Measurements from ENCODE around the gene FAM236C. TPM values are rescaled to one million over a fixed set of nuclear protein-coding genes. Genes with fewer than 3 reads are reported as not detected.
"Not testable (repeated sequence)": the region's sequence is repeated elsewhere in the genome, so short reads cannot be mapped to it uniquely, and the experiment has no call there.

FAM236C gene
- not detected in 2 replicates for total RNA-seq

DNA sequence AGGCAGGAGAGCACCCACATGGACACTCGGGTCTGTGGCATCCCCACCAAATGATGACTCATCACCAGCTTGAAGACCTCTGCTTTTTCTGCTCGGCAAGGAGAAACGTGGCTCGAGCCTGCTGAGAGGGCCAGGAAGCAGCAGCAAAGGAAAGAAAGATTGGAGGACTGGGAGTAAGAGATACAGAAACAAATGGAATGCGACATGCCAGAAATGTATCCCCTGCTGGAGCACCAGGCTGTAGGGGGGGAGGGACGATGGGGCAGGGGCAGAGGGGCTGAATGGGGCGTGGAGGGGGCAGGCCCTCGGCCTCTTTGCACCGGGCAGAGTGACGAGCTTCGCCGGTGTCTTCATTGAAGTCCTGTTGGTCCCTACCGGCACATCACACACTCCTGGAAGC, at the start of gene FAM236C:
FAM236C (plus strand) TSS at position 301 of the 400 bp plus-strand sequence. CDS start 100 bp downstream, outside the sequence.
- DNase-seq (ENCODE audit: low read depth in 2 of 2): not testable (repeated sequence)

DNA sequence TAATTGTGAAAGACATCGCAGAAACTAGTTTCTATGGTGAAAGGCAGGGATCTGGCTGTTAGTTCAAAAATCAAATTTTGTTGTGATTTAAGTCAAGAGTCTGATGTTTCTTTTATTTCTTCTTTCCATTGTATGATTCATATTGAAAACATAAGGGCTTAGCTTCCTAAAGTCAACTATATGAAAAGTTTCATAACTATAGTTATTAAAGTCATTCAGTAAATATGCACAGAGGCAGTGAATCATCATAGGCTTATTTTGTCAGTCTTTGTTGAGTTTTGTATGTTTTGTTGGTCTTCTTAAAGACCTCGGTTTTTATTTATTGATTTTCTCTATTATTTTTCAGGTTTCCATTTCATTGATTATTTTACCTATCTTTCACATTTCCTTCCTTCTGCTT, 29.5 kb upstream of the FAM236C start:
- DNase-seq (ENCODE audit: low read depth in 2 of 2): not testable (repeated sequence)

DNA sequence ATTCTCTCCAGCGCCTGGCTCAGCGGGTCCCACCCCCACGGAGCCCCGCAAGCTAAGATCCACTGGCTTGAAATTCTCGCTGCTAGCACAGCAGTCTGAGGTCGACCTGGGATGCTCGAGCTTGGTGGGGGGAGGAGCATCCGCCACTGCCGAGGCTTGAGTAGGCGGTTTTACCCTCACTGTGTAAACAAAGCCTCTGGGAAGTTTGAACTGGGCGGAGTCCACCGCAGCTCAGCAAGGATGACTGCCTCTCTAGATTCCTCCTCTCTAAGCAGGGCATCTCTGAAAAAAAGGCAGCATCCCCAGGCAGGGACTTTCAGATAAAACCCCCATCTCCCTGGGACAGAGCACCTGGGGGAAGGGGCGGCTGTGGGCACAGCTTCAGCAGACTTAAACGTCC, 22.7 kb upstream of the FAM236C start:
- not testable (repeated sequence) for DNase-seq (ENCODE audit: low read depth in 2 of 2)

DNA sequence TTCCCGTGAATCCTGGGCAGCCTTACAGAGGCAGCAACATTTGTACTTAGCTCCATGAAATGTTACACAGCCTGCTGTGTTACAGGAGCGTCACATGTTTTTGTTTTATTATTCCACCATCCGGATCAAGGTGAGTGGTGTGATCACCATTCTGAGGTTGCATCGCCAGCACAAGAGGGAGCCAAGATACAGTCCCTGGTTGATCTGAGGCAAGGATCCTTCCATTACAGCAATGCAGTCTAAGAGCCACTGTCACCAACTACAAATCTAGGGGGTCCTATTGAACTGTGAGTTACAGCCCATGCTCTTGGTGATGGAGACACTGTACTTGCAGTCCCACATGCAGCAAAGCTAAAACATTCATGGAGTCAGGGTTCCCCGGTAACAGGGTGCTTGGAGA, 3.7 kb downstream of the FAM236C start:
- not testable (repeated sequence) for DNase-seq (ENCODE audit: low read depth in 2 of 2)

DNA sequence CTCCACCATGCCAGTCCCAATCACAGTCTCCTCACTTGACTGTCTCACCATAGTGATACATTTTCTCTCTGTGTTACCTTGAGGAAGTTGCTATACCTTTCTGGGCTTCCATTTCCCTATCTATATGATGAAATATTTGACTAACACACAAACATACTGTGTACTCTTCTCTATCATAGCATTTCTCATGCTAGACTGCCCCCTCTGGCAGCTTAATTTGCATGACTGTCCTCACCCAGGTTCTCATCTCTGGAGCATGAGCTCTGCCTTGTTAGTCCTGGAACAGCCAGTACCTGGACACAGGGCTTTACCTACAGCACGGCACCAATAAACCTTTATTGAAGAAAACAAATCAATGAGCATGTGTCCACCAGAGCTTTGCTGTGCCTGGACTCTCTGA, 19.9 kb downstream of the FAM236C start:
- not testable (repeated sequence) for DNase-seq (ENCODE audit: low read depth in 2 of 2)

DNA sequence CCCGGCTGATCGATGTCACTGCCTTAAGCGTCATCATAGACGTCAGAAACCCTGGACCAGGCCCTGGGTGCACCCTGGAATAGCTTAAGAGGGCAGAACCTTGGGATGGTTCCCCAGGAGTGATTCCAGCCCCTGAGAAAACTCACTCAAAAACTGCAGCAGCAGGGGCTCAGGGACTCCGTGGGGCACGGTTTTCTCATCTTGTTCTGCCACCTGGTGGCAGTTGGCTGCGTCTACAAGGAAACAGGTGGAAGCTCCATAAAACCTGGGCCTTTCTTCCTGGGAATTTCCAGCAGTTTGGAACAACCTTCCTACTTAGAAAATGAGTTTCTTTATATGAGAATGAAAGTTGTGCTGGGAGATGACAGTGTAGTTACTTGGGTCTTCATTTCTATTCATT, 24.0 kb downstream of the FAM236C start:
- not testable (repeated sequence) for DNase-seq (ENCODE audit: low read depth in 2 of 2)

DNA sequence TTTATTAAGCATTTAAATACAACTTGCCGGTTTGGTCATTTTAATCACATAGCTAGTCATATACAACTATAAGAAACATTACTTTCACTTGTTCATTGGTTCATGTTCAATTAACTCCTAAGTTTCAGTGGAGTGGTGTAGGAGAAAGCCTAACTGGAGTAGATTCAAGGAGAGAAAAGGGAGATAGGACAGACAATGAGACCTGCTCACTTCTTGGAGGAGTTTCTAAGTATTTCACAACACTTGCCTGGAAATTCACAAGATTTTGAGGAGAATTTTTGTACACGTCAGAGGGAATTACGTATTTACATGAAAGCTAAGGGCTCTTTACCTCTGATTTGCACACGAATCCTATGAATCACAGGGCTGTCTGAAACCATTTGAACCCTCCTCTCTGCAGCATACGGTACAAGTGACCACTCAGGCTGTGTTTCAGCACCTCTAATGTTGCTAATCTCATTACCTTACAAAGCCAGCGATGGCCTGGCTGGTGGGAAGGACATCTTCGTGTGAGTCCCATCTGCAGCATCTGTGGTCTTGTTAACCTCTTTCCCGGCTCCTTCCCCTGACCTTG, 24.6 kb downstream of the FAM236C start:
- DNase-seq (ENCODE audit: low read depth in 2 of 2): not testable (repeated sequence)

DNA sequence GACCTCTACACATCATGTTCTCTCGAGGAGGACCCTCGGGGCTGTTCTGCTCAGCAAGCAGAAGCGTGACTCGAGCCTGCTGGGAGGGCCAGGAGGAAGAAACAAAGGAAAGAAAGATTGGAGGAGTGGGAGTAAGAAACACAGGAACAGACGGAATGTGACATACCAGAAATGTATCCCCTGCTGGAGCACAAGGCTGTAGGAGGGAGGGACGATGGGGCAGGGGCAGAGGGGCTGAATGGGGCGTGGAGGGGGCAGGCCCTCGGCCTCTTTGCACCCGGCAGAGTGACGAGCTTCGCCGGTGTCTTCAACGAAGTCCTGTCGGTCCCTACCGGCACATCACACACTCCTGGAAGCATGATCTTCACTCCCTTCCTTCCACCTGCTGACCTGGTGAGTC, 25.5 kb downstream of the FAM236C start, which contains the start of gene FAM236A:
FAM236A (plus strand) TSS at position 301 of the 400 bp plus-strand sequence; CDS start at position 358, 57 bp downstream.
- DNase-seq (ENCODE audit: low read depth in 2 of 2): not testable (repeated sequence)

DNA sequence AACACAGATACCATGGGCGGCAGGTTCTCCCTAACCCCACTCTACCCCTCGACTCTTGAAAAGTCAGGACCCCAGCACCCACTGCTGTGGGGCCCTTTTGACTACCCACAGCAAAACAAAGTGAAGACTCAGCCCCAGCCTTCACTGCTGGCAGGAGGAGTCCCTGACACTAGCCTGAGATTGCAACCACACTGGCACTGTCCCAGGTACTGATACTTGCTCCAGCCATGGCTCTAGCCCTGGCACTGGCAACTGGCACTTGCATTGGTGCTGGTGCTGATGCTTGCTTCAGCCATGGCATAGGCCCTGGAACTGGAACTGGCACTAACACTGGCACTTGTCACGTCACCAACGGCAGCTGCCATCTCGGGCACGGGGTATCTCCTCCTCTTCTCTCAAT, 29.9 kb downstream of the FAM236C start:
- DNase-seq (ENCODE audit: low read depth in 2 of 2): not testable (repeated sequence)

DNA sequence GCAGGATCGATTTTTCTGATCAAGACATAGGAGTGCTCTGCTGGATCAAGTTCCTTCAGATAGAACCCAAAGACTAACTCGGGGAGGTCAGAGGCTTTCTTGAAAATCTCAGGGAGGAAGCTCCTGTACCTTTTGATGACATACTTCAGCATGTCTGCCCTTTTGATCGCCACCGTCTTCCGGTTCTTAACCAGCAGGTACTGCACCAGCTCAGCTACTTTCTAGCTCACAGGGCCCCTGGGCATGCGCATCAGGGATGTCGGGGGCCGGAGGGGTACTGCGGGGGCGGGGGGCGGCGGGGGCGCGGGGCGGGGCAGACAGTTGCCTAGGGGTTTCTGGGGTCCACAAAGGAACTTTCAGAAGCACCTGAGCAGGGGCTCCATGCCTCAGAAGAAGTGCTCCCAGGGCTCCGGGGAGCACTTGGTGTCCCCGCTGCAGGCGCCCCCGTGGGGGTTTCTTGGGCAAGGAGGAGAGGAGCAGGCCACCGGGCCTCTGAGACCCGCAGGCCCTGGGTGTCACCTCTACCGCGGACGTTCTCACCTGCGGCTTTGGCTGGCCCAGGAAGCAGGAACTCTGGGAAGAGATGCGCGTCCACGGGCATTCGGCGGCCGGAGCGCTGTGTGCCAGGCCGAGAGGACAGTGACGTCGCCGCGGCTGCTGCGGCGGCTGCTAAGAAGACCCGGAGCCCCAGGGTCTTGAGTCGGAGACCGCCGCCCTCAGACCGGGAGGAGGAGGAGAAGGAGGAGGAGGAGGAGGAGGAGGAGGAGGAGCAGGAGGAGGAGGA, 30.8 kb downstream of the FAM236C start:
- not testable (repeated sequence) for DNase-seq (ENCODE audit: low read depth in 2 of 2)

DNA sequence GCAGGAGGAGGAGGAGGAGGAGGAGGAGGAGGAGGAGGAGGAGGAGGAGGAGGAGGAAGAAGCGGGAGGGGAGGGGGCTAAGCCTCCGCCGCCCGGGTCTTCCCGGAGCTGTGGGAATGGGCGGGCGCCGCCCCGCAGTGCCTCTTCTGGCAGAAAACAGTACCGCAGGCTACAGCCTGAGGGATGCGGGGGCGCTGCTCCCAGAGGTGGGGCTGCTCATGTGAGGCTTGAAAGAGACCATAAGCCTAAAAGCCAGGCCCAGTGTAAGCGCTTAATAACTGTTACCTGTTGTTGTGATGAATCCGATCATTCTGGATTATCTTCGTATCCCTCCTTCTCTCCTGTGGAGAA, 31.4 kb downstream of the FAM236C start, which contains the start of gene DMRTC1:
DMRTC1 (minus strand) TSS at position 19 of the 351 bp plus-strand sequence. CDS start 68,143 bp downstream, outside the sequence.
- not testable (repeated sequence) for DNase-seq (ENCODE audit: low read depth in 2 of 2)

DNA sequence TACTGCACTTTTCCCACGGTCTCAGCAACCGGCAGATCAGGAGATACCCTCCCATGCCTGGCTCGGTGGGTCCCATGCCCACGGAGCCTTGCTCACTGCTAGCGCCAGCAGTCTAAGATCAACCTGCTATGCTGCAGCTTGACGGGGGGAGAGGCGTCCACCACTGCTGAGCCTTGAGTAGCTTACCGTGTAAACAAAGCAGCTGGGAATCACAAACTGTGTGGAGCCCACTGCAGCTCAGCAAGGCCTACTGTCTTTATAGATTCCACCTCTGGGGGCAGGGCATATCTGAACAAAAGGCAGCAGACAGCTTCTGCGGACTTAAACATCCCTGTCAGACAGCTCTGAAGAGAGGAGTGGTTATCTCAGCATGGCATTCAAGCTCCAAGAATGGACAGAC, 47.6 kb downstream of the FAM236C start:
- DNase-seq (ENCODE audit: low read depth in 2 of 2): not testable (repeated sequence)

Other genes starting within 250 kb of the FAM236C start
- 3.9 and 5.6 TPM in 2 replicates for gene PHKA1, start 198.3 kb upstream of the FAM236C start, total RNA-seq
- gene DMRTC1B, start 135.7 kb upstream of the FAM236C start, total RNA-seq: not detected in 2 replicates
- not detected in 2 replicates for gene FAM236B, start 130.0 kb upstream of the FAM236C start, total RNA-seq
- gene FAM236D, start 104.4 kb upstream of the FAM236C start, total RNA-seq: not detected in 2 replicates
- gene FAM236A, start 25.6 kb downstream of the FAM236C start, total RNA-seq: not detected in 2 replicates
- gene DMRTC1, start 31.2 kb downstream of the FAM236C start, total RNA-seq: not detected in 2 replicates
- gene PABPC1L2B, start 90.3 kb downstream of the FAM236C start, total RNA-seq: not detected in 2 replicates
- gene PABPC1L2A, start 166.9 kb downstream of the FAM236C start, total RNA-seq: not detected in 2 replicates